Thoracic aorta (tissue), 2 donors: Measurements from ENCODE around the gene LDAH. TPM values are rescaled to one million over a fixed set of nuclear protein-coding genes. Genes with fewer than 3 reads are reported as not detected.
"Not testable (repeated sequence)": the region's sequence is repeated elsewhere in the genome, so short reads cannot be mapped to it uniquely, and the experiment has no call there.

Source experiments
- ATAC-seq: fragments of 150-250 bp; one replicate; pipeline ENCODE4 v1.8.0; 2017; ENCODE audit warnings: low read depth; ENCODE audit not compliant: insufficient number of reproducible peaks, low FRiP score
- DNase-seq: peaks from one replicate; pipeline ENCODE4 v3.0.0-alpha.2; 2020; ENCODE audit warnings: low spot score
- H3K27ac ChIP-seq, 2 donors: fragments of 200-600 bp; sonication (generic); 1 replicate in 1 of 2; 2 replicates in 1 of 2; pipeline ENCODE4 v1.5.1; 2016; ENCODE audit warnings: mild to moderate bottlenecking in 2 of 2, moderate library complexity in 2 of 2
- H3K27me3 ChIP-seq: fragments of 200-600 bp; sonication (generic); replicated peaks from 2 replicates; pipeline ENCODE4 v1.6.0; 2016; ENCODE audit warnings: mild to moderate bottlenecking; ENCODE audit not compliant: insufficient read depth
- H3K36me3 ChIP-seq: fragments of 200-600 bp; sonication (generic); one replicate; pipeline ENCODE4 v1.5.1; 2016
- H3K4me1 ChIP-seq, 2 donors: fragments of 200-600 bp; sonication (generic); 1 replicate in 1 of 2; 2 replicates in 1 of 2; pipeline versions ENCODE4 v1.5.1 to v1.6.0; 2016; ENCODE audit warnings: low read depth in 2 of 2, mild to moderate bottlenecking in 1 of 2; ENCODE audit not compliant: control insufficient read depth in 1 of 2
- H3K4me3 ChIP-seq: fragments of 200-600 bp; sonication (generic); 2 replicates; pipeline ENCODE4 v1.5.1; 2016; ENCODE audit warnings: mild to moderate bottlenecking
- H3K9me3 ChIP-seq: fragments of 200-600 bp; sonication (generic); 2 replicates; pipeline ENCODE4 v1.5.1; 2016
- total RNA-seq, 2 donors: library from RNA; depleted of rRNA; stranded (reverse); fragments of >200 nt; gene quantifications; one replicate each; pipeline versions ENCODE4 v1.1.0 to v1.2.3, GENCODE V29; 2016
- TF ChIP-seq, protein P1 (sequence below): fragments of 200-600 bp; sonication (generic); IDR thresholded peaks from one replicate; pipeline ENCODE4 v1.5.1; 2019; ENCODE audit warnings: antibody characterized with exemption

The LDAH gene
- total RNA-seq, 2 donors from 2014 or later, result 14.5 to 19.8 TPM

DNA sequence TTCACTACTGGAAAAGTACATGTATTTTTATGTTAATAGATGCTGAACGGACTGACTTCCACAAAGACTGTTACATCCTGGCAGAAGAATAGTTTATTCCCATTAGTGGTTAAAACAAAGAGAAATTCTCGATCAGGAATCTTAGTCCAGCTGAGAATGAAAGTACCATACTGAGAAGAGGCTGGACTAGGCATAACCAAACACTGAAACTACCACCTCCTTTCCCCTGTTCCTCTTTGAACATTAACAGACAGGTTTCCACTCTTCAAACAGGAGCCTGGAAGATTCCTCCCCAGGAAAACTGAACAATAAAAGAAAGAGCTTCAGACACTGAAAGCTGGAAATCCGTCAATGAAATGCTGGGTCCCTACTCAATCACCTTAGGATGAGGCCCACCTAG, 25.8 kb downstream of the LDAH start:
- no peaks in the 10 kb centered on the region for H3K4me1 ChIP-seq
- H3K36me3 ChIP-seq, result no peaks in the 10 kb centered on the region
- ATAC-seq (peak; percentile 60), DNase-seq (no peak)
- no peaks in the 10 kb centered on the region for H3K9me3 ChIP-seq
- no peaks in the 10 kb centered on the region for H3K27me3 ChIP-seq
- H3K4me3 ChIP-seq, result no peak overlapping the region
- H3K27ac ChIP-seq, result no peak overlapping the region
- TF ChIP-seq, protein P1, sequence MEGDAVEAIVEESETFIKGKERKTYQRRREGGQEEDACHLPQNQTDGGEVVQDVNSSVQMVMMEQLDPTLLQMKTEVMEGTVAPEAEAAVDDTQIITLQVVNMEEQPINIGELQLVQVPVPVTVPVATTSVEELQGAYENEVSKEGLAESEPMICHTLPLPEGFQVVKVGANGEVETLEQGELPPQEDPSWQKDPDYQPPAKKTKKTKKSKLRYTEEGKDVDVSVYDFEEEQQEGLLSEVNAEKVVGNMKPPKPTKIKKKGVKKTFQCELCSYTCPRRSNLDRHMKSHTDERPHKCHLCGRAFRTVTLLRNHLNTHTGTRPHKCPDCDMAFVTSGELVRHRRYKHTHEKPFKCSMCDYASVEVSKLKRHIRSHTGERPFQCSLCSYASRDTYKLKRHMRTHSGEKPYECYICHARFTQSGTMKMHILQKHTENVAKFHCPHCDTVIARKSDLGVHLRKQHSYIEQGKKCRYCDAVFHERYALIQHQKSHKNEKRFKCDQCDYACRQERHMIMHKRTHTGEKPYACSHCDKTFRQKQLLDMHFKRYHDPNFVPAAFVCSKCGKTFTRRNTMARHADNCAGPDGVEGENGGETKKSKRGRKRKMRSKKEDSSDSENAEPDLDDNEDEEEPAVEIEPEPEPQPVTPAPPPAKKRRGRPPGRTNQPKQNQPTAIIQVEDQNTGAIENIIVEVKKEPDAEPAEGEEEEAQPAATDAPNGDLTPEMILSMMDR, result no peak

DNA sequence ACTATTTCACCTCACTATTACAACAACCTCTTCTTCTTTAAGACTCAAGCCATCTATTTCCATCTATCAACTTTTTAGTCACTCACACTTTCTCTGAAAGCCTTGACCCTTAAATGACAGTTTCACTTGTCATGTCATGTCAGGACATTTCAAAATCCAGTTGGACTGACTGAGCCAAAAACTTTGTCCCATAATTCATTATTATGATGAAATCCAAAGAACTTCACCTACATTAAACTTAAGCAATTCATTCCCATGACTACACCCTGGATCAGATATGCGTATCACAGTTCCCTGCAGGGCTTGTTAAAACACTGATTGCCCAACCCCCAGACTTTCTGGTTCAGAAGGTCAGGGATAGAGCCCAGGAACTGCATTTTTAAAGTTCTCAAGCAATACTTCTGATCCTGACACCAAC, 26.5 kb downstream of the LDAH start:
- Histone ChIP-seq H3K4me1 (no peaks in the 10 kb centered on the region), H3K27me3 (no peaks in the 10 kb centered on the region), H3K9me3 (no peaks in the 10 kb centered on the region), H3K4me3 (no peak overlapping the region), H3K36me3 (no peaks in the 10 kb centered on the region), H3K27ac (no peak overlapping the region)
- TF ChIP-seq, protein P1, result no peak
- DNase-seq, result no peak
- no peak for ATAC-seq

DNA sequence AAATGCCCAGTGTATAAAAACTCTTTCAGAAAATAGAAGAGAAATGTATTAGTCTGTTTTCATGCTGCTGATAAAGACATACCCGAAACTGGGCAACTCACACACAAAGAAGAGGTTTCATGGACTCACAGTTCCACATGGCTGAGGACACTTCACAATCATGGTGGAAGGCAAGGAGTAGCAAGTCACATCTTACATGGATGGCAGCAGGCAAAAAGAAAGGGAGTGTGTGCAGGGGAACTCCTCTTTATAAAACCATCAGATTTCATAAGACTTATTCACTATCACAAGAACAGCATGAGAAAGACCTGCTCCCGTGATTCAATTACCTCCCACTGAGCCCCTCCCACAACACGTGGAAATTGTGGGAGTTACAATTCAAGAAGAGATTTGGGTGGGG, 29.0 kb downstream of the LDAH start:
- H3K27ac ChIP-seq, H3K27me3 ChIP-seq, H3K36me3 ChIP-seq, DNase-seq, ATAC-seq, H3K4me1 ChIP-seq, H3K4me3 ChIP-seq, H3K9me3 ChIP-seq: not testable (repeated sequence)

DNA sequence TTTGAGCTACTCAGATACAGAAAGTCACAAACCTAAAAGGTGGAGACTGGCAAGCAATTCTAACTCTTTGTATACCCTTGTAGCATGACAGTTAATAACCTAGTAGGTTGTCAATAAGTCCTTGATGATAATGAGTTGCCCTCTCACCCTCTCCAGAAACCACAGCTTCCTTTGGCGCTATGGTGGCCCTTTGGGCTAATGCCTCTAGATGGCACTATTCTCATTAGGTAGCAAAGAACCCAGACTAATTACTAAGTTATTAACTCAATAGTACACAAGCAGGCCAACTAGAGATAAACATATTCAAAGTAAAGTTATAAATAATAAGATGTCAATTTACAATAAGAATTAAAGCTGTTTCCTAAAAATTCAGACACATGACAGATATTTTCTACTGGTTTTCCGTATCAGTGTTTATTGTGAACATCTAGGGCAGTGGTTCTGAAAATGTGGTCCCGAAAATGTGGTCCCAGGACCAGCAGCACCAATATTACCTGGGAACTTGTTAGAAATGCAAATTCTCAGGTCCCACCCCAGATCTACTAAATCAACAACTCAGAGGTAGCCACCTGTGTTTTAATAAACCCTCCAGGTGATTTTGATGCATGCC, 41.1 kb downstream of the LDAH start:
- TF ChIP-seq, protein P1, result peak; percentile 34
- Histone ChIP-seq H3K9me3 (no peaks in the 10 kb centered on the region), H3K4me1 (peaks cover 0 to 3% of the 10 kb centered on the region in 2 donors), H3K4me3 (no peak overlapping the region), H3K27me3 (no peaks in the 10 kb centered on the region), H3K27ac (no peak overlapping the region), H3K36me3 (no peaks in the 10 kb centered on the region)
- no peak for DNase-seq
- no peak for ATAC-seq

DNA sequence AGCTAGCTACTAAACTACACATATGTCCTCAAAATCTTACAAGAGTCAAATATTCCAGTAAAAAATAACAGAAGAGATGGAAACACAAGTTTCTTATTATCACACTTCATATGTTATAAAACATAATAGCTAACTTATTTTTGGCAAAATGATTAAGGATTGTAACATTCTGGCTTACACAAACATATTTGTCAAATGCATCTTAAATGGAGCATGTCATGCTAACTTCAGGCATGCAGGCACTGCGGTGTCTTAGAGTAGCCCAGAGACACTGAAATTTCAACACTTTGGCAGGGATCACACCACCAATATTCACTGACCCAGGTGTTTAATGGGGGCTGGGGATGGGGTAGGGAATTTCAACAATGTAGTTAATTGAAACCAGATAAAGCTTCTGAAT, 51.6 kb downstream of the LDAH start:
- Histone ChIP-seq H3K4me3 (no peak overlapping the region), H3K36me3 (no peaks in the 10 kb centered on the region), H3K4me1 (no peaks in the 10 kb centered on the region), H3K27ac (no peak overlapping the region), H3K27me3 (no peaks in the 10 kb centered on the region), H3K9me3 (no peaks in the 10 kb centered on the region)
- TF ChIP-seq, protein P1, result no peak
- DNase-seq, result no peak
- ATAC-seq, result no peak
